Stomach smooth muscle (tissue), 2 donors: ENCODE data around the gene DACH1.

ENCODE experiments used
- H3K27ac ChIP-seq: one replicate; pipeline ENCODE4 v1.7.0; 2013; ENCODE audit warnings: mild to moderate bottlenecking, low read length, inconsistent platforms
- H3K27me3 ChIP-seq, 2 donors: one replicate each; pipeline ENCODE4 v1.7.0; 2013; ENCODE audit warnings: low read length in 2 of 2; ENCODE audit not compliant: insufficient read depth in 2 of 2, control insufficient read depth in 1 of 2
- H3K36me3 ChIP-seq, 2 donors: one replicate each; pipeline ENCODE4 v1.7.0; 2013; ENCODE audit warnings: low read length in 2 of 2; ENCODE audit not compliant: control insufficient read depth in 2 of 2, insufficient read depth in 2 of 2
- H3K4me1 ChIP-seq: one replicate; pipeline ENCODE4 v1.7.0; 2013; ENCODE audit warnings: low read length; ENCODE audit not compliant: control insufficient read depth, insufficient read depth
- H3K4me3 ChIP-seq, 2 donors: one replicate each; pipeline ENCODE4 v1.7.0; 2013; ENCODE audit warnings: low read length in 2 of 2
- H3K9ac ChIP-seq, 2 donors: one replicate each; pipeline ENCODE4 v1.7.0; 2013; ENCODE audit warnings: low read length in 2 of 2, mild to moderate bottlenecking in 1 of 2
- H3K9me3 ChIP-seq, 2 donors: one replicate each; pipeline ENCODE4 v1.7.0; 2013; ENCODE audit warnings: low read length in 2 of 2; ENCODE audit not compliant: control insufficient read depth in 2 of 2
- donor health status: healthy.
- donor health status: Pancreatic carcinoma.

Gene DACH1

DNA sequence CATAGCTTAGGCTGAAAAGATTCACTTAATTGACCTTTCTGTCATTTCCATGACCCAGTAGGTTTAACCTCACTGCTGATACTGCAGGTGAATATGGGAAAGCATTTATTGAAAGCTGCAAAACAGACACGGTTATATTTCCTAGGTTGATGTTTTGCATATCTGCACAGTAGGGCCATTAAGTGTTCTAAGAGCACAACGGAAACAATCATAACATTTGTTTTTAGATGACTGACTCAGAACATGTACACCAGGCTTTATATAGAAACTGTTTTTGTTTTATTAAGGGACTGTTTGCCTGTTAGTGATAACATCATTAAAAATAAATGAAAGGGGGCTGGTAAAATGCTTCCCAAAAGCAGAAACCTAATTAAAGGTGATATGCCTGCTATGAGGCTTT lies 367.8 kb downstream of the DACH1 start:
- H3K27me3 ChIP-seq: no peaks in the 10 kb centered on the region
- no peak overlapping the region for H3K27ac ChIP-seq
- H3K4me3 ChIP-seq: no peak overlapping the region
- H3K36me3 ChIP-seq: no peaks in the 10 kb centered on the region
- no peaks in the 10 kb centered on the region for H3K4me1 ChIP-seq
- H3K9me3 ChIP-seq: no peaks in the 10 kb centered on the region
- no peak overlapping the region for H3K9ac ChIP-seq

DNA sequence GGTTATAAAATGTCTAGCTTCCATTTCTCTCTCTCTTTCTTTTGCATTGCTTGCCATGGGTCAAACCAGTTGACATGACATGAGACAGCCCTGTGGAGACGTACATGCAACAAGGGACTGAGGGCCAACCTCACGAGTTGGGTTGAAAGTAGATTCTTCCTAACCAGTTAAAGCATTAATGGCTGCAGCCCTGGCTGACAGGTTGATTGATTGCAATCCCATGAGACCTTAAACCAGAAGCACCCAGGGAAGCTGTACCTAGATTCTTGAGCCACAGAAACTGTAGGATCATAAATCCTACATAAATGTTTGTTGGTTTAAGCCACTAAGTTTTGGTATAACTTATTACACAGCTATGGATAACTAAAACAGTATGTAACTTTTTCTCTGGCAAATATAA lies 373.8 kb downstream of the DACH1 start:
- Histone ChIP-seq H3K27me3 (no peaks in the 10 kb centered on the region), H3K4me1 (no peaks in the 10 kb centered on the region), H3K36me3 (no peaks in the 10 kb centered on the region), H3K27ac (no peak overlapping the region), H3K9me3 (no peaks in the 10 kb centered on the region), H3K4me3 (no peak overlapping the region), H3K9ac (no peak overlapping the region)

DNA sequence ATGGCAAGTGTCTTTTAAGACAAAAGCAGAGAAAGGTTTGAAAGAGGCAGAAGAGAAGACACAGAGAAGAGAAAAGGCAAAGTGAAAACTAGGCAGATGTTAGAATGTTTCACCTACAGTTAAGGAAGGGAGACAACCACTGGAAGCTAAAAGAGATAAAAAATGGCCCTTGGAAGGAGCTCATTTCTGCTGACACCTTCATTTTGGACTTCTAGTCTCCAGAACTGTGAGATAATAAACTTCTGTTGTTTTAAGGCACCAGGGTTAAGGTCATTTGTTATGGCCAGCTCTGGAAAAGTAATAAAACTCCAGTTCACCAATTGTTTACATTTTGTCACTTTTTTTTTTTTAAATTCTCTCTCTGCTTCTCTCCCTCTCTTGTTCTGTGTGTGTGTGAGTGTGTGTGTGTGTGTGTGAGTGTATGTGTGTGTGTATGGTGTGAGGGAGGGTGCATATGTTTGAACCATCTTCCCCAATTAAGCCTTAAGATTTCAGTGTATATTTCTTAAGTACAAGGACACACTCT lies 374.6 kb downstream of the DACH1 start:
- Histone ChIP-seq H3K27me3 (no peaks in the 10 kb centered on the region), H3K9ac (no peak overlapping the region), H3K4me3 (no peak overlapping the region)

DNA sequence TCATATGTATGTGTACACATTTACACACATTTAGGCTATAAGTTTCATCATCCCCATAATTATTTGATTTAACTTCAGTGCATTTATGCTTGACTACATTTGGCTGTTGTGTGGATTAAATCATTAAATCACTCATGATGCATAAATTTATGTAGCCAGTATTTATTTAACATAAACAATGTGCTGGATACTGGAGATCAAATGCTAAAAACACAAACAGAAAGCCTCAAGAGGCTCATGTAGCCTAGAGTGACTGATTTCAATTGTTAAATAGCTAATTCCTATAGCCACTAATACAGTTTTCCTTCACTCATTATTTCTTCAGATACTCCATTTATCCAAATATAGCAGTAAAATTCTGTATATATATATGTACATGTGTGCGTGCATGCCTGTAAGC lies 376.0 kb downstream of the DACH1 start:
- Histone ChIP-seq H3K27ac (no peak overlapping the region), H3K27me3 (no peaks in the 10 kb centered on the region), H3K9me3 (no peaks in the 10 kb centered on the region), H3K9ac (no peak overlapping the region), H3K4me3 (no peak overlapping the region), H3K36me3 (no peaks in the 10 kb centered on the region), H3K4me1 (no peaks in the 10 kb centered on the region)

More for the DNA sequence above, 374.6 kb downstream of the DACH1 start:
- Histone ChIP-seq H3K4me1 (no peaks in the 10 kb centered on the region), H3K9me3 (no peaks in the 10 kb centered on the region), H3K36me3 (no peaks in the 10 kb centered on the region), H3K27ac (no peak overlapping the region)

DNA sequence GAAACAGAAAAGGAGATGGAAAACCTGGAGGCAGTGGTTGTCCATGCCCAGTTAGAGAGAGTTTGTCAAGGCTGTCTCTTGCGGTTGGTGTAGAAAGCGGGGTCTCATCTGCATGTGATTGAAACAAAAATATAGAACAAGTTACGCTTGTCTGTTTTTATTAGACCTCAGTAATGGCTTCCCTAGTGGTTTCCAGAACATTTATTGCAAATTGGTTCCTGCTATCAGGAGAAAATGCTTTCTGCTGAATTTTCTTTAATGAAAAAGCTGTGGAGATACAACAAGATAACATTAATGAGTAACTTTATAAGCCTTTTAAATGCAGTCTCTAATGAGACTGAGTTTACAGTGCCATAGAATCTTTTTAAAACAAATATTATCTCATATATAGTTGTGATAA lies 378.0 kb downstream of the DACH1 start:
- no peak overlapping the region for H3K9ac ChIP-seq
- no peak overlapping the region for H3K4me3 ChIP-seq
- H3K27me3 ChIP-seq: no peaks in the 10 kb centered on the region
- no peaks in the 10 kb centered on the region for H3K9me3 ChIP-seq
- H3K36me3 ChIP-seq: no peaks in the 10 kb centered on the region
- H3K4me1 ChIP-seq: no peaks in the 10 kb centered on the region
- H3K27ac ChIP-seq: no peak overlapping the region

DNA sequence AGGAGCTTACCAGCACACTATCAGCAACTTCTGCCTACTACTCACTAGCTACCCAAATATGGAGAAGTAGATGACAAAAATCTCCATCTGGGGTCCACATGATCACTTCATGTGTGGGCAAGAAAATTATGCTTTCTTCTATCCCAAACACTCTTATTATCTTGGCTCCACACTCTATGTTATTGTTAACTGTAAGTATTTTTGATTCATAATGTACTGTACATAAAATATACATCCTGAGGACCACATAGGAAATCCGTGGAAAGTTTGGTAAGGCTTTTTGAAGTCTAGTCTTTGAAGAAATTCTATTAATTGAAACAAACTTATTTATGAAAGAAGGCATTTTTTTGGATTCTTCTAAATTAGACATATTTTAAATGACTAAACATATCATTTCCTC lies 378.8 kb downstream of the DACH1 start:
- Histone ChIP-seq H3K4me1 (no peaks in the 10 kb centered on the region), H3K36me3 (no peaks in the 10 kb centered on the region), H3K9ac (no peak overlapping the region), H3K27ac (no peak overlapping the region), H3K9me3 (no peaks in the 10 kb centered on the region), H3K27me3 (no peaks in the 10 kb centered on the region), H3K4me3 (no peak overlapping the region)

DNA sequence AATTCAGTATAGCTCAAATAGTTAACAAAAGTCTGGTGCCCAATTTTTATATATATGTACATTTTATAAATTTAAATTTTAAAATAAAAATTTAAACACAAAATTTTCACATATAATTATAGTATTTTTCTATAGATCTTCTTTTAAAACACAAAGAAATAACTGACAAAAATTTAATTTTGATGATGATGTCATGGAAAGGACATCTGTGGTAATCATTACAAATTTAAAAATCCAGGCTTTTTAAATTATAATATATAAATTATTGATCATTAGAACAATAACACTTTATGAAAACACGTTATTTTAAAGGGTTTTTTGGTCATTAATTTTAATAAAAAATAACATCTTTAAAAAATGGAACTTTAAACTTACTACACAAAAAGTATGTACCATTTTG lies 381.1 kb downstream of the DACH1 start:
- Histone ChIP-seq H3K36me3 (no peaks in the 10 kb centered on the region), H3K27ac (no peak overlapping the region), H3K27me3 (no peaks in the 10 kb centered on the region), H3K4me1 (no peaks in the 10 kb centered on the region), H3K4me3 (no peak overlapping the region), H3K9ac (no peak overlapping the region), H3K9me3 (no peaks in the 10 kb centered on the region)

DNA sequence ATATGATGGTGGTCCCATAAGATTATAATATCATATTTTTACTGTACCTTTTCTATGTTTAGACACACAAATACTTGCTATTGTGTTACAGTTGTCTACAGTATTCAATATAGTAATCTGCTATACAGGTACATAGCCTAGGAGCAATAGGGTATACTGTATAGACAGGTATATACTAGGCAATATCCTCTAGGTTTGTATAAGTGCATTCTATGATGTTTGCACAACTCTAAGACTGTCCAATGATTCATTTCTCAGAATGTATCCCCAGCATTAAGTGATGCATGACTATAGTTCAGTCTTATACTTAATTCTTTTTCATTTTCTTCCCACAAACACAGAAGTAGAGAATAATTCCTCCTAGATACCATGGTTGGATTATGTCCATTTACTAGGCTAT lies 383.3 kb downstream of the DACH1 start:
- Histone ChIP-seq H3K27ac (no peak overlapping the region), H3K4me3 (no peak overlapping the region), H3K36me3 (no peaks in the 10 kb centered on the region), H3K4me1 (no peaks in the 10 kb centered on the region), H3K9ac (no peak overlapping the region), H3K9me3 (no peaks in the 10 kb centered on the region), H3K27me3 (no peaks in the 10 kb centered on the region)

DNA sequence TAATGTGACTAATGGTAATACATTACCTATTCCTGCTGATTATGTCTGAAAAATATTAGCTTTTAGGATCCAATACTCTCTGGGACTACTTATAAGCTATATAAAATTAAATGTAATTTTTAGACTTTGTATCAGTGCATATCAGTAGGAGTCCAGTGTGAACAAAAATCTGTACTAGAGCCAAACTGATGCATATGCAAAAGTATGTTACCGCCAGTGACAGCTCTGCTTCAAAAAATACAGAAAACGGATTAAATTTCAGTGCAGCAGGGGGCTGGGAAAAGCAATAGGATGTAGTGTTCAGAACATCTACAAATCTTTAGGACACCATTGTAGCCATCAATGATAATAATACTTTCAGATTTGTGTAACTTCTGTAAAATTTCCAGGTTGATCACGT lies 385.5 kb downstream of the DACH1 start:
- H3K9me3 ChIP-seq: no peaks in the 10 kb centered on the region

DNA sequence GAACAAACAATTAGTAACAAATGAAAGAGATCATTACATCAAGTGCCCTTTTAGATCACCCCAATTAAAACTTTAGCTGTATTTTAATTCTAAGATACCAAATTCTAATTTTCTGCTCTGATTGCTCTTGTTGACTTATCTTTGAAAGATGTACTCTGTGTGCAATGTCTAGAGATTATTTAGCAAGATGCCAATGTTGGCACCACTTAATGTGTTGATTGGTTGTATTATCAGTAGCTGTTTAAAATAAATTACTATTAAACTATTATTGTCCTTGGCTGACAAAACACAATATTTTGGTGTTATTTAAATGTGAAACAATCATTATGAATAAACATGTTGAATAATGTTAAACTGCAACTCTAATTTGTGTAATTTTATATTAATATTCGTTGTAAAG lies 386.0 kb downstream of the DACH1 start:
- Histone ChIP-seq H3K27me3 (no peaks in the 10 kb centered on the region), H3K9ac (no peak overlapping the region), H3K4me3 (no peak overlapping the region), H3K9me3 (no peaks in the 10 kb centered on the region), H3K36me3 (no peaks in the 10 kb centered on the region), H3K27ac (no peak overlapping the region), H3K4me1 (no peaks in the 10 kb centered on the region)

More for the DNA sequence above, 385.5 kb downstream of the DACH1 start:
- Histone ChIP-seq H3K27me3 (no peaks in the 10 kb centered on the region), H3K27ac (no peak overlapping the region), H3K4me3 (no peak overlapping the region), H3K9ac (no peak overlapping the region), H3K36me3 (no peaks in the 10 kb centered on the region), H3K4me1 (no peaks in the 10 kb centered on the region)

DNA sequence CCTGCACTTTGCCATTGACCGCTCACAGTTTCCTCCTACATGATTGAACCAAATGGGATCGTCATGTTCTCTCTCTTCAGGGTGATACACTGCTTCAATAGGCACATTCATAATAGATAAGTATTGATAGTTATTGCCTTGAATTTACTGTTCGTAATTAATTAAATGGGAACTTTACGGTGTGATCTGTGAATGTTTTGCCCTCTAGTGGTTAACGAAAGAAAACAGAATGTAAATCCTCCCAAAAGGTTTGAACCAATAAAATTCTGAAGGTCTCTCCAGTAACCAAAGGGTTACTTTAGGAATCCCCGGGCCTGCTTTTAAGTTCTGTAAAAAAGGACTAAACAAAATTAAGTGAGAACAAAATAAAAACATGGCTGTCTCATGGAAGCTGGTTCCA lies 389.3 kb downstream of the DACH1 start:
- no peaks in the 10 kb centered on the region for H3K36me3 ChIP-seq
- H3K27me3 ChIP-seq: no peaks in the 10 kb centered on the region
- H3K4me1 ChIP-seq: no peaks in the 10 kb centered on the region
- H3K9me3 ChIP-seq: no peaks in the 10 kb centered on the region
- H3K27ac ChIP-seq: no peak overlapping the region
- H3K9ac ChIP-seq: no peak overlapping the region
- H3K4me3 ChIP-seq: no peak overlapping the region
